ENCODE measurements around the gene RGS17.
"Not testable (repeated sequence)": the region's sequence is repeated elsewhere in the genome, so short reads cannot be mapped to it uniquely, and the experiment has no call there.

Gene RGS17

DNA sequence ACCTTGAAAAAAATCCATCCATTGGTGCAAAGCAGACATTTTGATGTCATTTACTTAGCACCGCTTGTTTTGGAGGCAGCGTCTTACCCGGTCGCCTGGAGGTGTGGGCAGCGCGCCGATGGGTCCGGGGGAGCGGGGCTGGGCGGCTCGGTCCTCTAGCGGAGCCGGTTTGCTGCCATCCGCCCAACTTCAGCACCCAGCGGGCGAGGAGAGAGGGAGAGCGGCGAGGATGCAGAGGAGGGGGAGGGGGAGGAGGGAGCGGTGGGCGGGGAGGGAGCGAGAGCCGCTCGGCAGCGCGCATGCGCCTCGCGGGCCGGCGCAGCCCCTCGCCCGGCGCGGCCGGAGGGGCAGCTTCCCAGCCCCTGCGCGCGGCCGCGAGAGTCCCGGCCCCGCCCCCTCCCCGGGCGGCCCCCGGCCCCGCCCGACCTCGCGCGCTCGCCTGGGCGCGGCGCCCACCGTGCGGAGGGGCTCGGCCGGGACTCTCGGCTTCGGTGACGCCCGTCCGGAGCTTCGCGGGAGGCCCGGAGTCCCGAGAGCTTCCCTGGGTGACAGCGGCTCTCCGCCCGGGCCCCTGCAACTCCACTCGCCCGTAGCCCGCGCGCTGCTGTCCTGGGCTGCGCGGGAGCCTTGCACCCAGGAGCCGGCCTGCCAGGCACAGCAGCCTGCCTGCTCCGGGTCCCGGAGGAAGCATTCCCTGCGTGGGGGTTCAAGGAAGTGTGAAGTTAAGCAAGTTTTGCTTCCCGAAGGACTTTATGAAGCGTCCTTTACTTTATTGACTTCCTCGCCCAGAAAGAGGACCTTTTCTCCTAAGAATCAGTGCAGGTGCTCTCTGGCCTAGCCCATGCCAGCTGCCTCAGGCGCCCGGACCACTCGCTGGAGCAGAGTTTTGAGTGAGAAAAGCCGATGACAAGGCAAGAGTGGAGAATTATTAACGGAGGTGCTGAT lies at the start of gene RGS17:
Gene RGS17 (minus strand): TSS at position 246 of the 945 bp plus-strand sequence. CDS start 87,264 bp downstream, outside the sequence.
- DNase-seq (ENCODE audit: low read depth) = peak; percentile 15

GRCh38 chr6:153172815-153173214 lies 41.7 kb upstream of the RGS17 start:
- no peak for DNase-seq (ENCODE audit: low read depth)

DNA sequence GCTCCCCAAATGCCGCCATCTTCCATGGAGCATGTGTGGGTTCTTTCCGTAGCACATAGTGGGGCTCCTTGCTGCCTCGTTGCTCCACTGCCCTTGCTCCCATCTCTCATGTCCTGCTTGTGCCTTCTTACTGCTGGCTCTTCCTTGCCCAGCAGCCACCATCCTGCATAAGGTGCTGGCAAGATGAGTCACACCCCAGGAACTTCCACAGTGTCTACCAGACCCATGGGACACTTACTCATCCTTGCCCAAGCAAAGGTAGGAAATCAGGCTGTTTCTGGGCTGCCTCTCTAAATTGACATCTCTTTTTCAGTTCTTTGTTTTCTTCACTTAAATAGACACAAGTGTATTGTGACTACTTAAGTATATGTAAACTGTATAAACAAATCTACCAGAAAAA lies 39.4 kb upstream of the RGS17 start:
- DNase-seq (ENCODE audit: low read depth) = no peak

DNA sequence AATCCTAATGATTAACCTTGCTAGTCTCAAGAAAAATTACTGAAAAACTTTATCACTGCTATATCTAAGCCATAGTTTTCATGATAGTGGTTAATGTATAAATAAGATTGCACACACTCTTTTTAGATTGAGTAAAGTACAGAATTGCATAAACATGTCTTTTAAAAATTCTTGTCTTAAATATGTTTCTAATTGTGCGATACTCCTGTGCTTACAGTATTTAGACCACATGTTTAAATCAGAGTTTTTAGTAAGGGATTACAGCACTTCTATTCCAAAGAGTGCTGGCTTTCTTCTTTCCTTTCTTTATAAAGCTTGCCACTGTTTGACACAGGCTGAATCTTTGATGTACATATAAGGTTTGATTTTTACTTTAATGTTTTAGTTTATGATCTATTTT lies 36.8 kb upstream of the RGS17 start:
- no peak for DNase-seq (ENCODE audit: low read depth)

GRCh38 chr6:153167061-153167891 lies 36.2 kb upstream of the RGS17 start:
- DNase-seq (ENCODE audit: low read depth) = no peak

DNA sequence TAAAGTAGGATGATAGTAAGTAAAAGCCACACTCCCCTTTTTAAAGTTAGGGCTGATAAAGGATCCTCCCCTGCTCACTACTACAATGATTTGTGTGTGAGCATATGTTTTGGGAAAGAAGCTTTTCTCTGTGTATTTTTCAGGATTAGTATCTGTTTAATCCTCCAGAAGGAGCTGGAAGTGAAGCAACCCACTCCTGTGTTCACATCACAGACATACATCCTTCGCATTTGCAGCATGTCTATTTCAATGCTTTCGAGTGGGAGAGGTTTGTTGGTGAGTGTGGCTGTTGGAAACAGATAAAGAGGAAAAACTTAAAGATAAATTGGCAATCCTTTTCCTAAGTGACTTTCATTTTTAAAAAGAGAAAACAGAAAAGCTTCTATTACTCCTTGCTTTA lies 31.6 kb upstream of the RGS17 start:
- no peak for DNase-seq (ENCODE audit: low read depth)

GRCh38 chr6:153162172-153162571 lies 31.1 kb upstream of the RGS17 start:
- DNase-seq (ENCODE audit: low read depth) = no peak

DNA sequence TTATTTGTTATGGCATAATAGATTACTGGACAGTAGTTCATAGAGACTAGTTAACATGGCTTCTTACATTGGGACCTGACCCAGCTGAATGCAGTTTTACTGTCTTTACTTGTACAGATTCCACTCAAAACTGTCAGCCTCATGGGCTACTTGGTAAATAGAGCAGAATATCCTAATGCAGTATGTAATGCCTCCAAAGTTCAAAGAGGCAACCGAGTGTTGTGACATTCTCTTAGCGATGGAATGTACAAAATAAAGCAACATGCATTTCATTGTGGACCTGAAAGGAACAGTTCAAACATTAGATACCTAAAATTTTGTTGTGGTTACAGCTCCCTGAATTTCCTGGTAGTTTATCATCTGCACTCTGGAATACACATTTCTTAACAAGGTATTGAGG lies 29.1 kb upstream of the RGS17 start:
- no peak for DNase-seq (ENCODE audit: low read depth)

- no peak for DNase-seq (ENCODE audit: low read depth)
Measured at GRCh38 chr6:153150752-153151440, 19.8 kb upstream of the RGS17 start.

DNA sequence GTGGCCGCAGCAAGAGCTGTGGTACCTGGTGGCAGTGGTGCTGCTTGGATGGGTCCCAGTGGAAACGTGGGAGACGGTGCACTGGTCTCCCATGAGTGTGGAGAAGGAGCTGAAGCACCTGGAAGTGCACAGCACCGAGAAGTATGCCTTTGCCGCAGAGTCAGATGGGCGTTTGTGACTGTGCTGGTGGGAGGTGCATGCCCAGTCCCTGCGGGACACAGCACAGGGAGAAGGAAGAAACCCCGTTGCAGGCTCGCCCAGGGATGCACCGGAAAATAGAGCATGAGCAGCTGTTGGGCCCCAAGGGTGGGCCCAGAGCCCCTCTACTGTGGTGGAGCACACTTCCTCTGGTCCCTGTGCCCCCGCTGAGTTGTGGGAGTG lies 19.3 kb upstream of the RGS17 start:
- DNase-seq (ENCODE audit: low read depth) = no peak

DNA sequence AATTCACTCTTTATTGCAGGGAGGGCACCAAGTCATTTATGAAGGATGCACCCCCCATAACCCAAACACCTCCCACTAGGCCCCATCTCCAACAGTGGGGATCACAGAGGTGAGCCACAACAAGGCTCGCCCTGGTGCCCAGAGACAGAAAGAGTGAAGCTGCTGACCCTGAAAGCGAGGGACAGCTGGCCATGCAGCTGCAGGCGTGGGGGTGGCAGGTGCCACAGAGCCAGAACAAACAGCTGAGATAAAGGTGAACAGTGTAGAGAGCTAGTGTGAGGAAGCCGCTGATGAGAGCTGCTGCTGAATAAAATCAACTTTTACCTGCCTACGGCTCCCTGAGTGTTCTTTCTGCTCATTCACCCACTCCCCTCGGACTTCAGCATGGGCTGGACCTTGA lies 18.8 kb upstream of the RGS17 start:
- DNase-seq (ENCODE audit: low read depth) = no peak

- DNase-seq (ENCODE audit: low read depth) = no peak
Measured at GRCh38 chr6:153146413-153146812, 15.3 kb upstream of the RGS17 start.

- DNase-seq (ENCODE audit: low read depth) = no peak
Measured at GRCh38 chr6:153145591-153145990, 14.5 kb upstream of the RGS17 start.

GRCh38 chr6:153143200-153143599 lies 12.1 kb upstream of the RGS17 start:
- no peak for DNase-seq (ENCODE audit: low read depth)

GRCh38 chr6:153140299-153140698 lies 9.2 kb upstream of the RGS17 start:
- DNase-seq (ENCODE audit: low read depth) = no peak

- no peak for DNase-seq (ENCODE audit: low read depth)
Measured at GRCh38 chr6:153138930-153139329, 7.8 kb upstream of the RGS17 start.

GRCh38 chr6:153135681-153136080 lies 4.6 kb upstream of the RGS17 start:
- no peak for DNase-seq (ENCODE audit: low read depth)

- DNase-seq (ENCODE audit: low read depth) = not testable (repeated sequence)
Measured at GRCh38 chr6:153133667-153134066, 2.6 kb upstream of the RGS17 start.

- no peak for DNase-seq (ENCODE audit: low read depth)
Measured at GRCh38 chr6:153130515-153131036, 506 bp downstream of the RGS17 start.

DNA sequence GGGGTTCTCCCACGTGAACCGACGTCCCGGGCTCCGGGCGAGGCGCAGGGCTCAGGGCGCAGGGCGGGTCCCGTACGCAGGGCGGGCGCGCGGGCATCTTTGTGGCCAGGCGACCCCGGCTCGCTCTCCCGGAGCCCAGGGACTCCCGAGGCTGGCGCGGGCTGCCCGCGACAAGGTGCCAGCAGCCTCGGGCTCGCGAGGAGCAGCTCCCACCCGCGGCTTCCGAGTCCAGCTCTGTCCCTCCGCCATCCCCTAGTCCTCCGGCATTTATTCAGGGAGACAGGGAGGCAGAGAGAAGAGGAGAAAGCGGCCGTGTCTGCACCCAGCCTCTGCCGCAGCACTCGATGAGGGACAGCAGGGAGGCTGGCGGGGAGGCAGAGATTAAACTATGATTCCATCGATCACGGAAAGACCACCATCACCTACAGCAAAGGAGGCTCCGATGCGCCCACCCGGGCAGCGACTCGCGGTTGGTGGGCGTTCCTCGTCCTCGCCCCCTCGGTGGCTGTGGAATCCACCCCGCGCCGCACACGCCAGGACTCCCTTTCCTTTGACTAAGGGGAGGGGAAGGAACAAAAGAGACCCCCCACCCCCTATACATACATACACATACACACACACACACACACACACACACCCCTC lies 1.1 kb downstream of the RGS17 start:
- DNase-seq (ENCODE audit: low read depth) = no peak

DNA sequence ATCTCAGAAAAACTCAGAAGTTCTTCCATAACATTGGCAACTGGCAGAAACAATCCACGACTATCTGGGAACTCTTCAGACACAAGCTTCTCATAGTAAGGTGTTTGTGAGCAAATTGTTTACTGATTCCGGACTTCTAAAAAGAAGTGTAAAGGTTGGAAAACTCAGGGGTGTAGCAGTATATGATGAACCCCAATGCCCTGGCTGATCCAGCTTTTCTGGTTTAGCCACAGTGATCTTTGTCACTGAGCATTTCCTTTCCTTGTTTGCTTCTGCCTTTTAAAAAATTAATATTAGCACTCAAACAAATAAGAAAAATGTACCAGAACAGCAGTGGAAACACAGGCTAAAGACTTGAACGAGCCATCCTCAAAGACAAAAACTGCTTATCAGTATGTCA lies 4.9 kb downstream of the RGS17 start:
- DNase-seq (ENCODE audit: low read depth) = no peak

GRCh38 chr6:153125032-153125431 lies 6.0 kb downstream of the RGS17 start:
- DNase-seq (ENCODE audit: low read depth) = no peak
